Measurements from ENCODE around the gene ZNF789.
A peak's percentile ranks its signal among the peaks of the same experiment; 100 is the strongest.
"Not testable (repeated sequence)": the region's sequence is repeated elsewhere in the genome, so short reads cannot be mapped to it uniquely, and the experiment has no call there.

The ZNF789 gene

DNA sequence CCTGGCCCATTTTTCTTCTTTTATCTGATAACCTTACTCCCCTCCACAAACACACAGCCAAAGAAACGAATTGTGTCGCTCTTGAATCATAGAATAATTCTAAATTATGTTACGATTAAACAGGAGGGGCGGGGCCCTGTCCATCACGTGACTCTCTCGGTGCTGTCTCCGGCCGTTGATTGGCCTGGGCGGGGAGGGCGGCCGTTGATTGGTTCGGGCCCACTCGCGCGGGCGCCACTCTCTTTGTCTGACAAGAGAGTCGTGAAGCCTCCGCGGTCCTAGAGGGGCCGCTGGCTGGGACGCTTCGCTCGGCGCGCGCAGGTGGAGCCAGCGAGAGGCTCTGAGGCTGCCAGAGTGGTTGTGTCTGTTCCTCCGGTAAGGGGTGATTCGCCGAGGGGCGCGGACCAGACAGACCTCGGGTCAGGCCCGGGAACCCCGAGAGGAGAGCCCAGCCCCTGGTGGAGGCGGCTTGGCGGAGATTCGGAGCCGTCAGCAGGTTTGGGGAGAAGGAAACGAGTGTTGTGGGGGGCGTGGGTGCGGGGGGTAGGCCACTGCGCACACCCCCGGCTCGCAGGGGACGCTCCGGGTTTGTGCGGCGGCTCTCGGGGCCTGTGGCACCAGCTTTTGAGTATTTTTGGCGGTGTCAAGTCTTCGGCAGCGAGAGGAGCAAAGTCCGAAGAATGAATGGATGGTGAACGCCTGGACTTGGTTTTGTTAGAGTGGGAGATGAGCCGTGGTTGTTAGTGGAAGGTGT, at the start of gene ZNF789:
TSS of gene ZNF789 (plus strand) at position 330 of the 754 bp plus-strand sequence. CDS start 3,567 bp downstream, outside the sequence.
- Mint-ChIP-seq H3K36me3 (peaks cover 2% of the 10 kb centered on the region), H3K27me3 (no peaks in the 10 kb centered on the region), H3K4me1 (peaks cover 39% of the 10 kb centered on the region), H3K4me3 (peak within 1 kb of the TSS; percentile 96), H3K27ac (peak within 1 kb of the TSS; percentile 97), H3K9me3 (no peaks in the 10 kb centered on the region)

DNA sequence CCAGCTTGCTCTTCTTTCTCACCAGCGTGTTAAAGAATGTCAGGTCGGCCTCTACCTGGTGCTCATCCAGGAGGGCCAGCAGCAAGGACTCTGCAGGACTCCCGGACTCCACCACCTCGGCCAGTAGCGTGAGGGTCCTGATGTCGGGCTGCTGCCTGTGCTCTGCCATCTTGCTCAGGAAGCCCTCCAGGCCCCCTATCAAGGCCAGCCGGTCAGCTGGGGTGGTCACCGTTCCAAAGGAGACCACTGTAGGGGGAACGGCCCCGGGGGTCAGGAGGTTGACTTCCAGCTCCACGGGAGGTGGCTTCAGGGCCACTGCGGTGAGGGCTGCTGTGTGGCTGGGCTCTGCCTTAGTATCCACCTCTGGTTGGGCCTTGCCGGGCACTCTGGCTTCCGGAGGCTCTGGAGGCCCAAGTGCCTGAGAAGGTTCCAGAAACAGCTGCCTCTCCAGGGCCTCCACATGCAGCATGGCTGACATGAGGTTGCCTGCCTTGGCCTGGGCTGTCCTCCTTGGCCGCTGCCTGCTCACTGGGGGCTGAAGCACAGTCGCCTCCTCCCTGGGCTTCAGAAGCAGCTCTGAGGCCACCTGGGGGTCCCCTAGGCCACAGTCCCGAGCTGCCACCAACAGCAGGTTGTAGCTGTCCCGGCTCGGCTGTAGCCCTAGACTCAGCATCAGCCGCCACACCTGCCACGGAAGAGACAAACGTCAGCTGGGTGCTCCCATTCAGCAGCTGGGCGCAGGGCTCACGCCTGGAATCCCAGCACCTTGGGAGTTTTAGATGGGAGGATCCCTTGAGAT, 47.6 kb upstream of the ZNF789 start:
- H3K36me3 Mint-ChIP-seq: peaks cover 7% of the 10 kb centered on the region
- H3K9me3 Mint-ChIP-seq: no peaks in the 10 kb centered on the region
- no peaks in the 10 kb centered on the region for H3K27me3 Mint-ChIP-seq
- no peak overlapping the region for H3K4me3 Mint-ChIP-seq
- no peak overlapping the region for H3K27ac Mint-ChIP-seq
- no peaks in the 10 kb centered on the region for H3K4me1 Mint-ChIP-seq

DNA sequence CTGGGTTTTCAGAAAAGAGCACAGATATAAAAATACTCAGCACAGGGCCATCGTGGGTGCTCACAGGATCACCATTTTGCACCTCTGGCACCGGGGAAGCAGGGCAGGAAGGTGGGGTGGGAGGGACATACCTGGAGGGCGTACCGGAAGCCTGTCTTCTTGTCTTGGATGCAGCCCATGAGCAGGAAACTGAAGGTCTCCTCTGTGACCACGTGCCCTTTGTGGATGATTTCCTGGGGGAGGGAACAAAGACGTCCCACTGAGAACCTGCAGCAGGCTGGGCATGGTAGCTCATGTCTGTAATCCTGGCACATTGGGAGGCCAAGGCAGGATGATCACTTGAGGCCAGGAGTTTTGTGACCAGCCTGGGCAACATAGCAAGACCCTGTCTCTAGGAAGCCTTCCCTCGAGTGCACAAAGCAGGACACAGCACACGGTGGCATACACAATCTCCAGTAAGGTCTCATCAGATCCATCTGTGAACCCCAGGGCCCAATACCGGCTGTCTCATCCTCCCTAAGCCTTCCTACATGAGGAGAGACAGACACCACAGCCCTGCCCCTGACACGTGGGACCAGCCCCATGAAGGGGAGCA, 43.6 kb upstream of the ZNF789 start:
- Mint-ChIP-seq H3K36me3 (no peaks in the 10 kb centered on the region), H3K27ac (no peak overlapping the region), H3K4me1 (no peaks in the 10 kb centered on the region), H3K4me3 (no peak overlapping the region), H3K9me3 (no peaks in the 10 kb centered on the region), H3K27me3 (no peaks in the 10 kb centered on the region)

DNA sequence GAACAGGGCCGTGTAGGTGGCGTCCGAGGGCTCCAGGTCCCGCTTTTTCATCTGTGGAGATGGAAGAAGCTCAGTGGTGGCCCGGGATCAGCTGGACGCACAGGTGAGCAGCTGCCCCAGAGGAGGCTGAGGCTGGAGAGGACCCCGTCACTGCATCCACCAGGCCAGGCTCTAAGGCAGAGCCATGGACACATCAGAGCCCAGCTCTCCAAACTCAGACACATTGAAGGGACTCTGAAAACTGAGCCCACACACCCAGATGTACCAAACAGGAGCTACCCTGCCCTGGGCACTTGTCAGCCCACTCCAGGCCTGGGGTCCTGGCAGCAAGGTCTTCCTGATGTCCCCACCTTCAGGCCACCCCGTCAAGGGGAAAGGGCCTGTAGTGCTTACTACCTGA, 42.9 kb upstream of the ZNF789 start:
- H3K4me3 Mint-ChIP-seq: no peak overlapping the region
- H3K4me1 Mint-ChIP-seq: no peaks in the 10 kb centered on the region
- H3K27ac Mint-ChIP-seq: no peak overlapping the region

DNA sequence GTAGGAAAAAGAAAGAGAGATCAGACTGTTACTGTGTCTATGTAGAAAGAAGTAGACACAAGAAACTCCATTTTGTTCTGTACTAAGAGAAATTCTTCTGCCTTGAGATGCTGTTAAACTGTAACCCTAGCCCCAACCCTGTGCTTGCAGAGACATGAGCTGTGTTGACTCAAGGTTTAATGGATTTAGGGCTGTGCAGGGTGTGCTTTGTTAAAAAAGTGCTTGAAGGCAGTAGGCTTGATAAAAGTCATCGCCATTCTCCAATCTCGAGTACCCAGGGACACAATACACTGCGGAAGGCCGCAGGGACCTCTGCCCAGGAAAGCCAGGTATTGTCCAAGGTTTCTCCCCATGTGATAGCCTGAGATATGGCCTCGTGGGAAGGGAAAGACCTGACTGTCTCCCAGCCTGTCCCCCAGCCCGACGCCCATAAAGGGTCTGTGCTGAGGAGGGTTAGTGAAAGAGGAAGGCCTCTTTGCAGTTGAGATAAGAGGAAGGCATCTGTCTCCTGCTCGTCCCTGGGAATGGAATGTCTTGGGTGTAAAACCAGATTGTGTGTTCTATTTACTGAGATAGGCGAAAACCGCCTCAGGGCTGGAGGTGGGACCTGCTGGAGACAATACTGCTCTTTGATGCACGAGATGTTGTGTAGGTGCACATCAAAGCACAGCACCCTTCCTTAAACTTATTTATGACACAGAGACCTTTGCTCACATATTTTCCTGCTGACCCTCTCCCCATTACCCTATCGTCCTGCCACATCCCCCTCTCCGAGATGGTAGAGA, 40.7 kb upstream of the ZNF789 start:
- not testable (repeated sequence) for H3K4me1 Mint-ChIP-seq, H3K27ac Mint-ChIP-seq, H3K27me3 Mint-ChIP-seq, H3K36me3 Mint-ChIP-seq, H3K4me3 Mint-ChIP-seq, H3K9me3 Mint-ChIP-seq

More for the DNA sequence above, 42.9 kb upstream of the ZNF789 start:
- Mint-ChIP-seq H3K36me3 (no peaks in the 10 kb centered on the region), H3K27me3 (no peaks in the 10 kb centered on the region), H3K9me3 (no peaks in the 10 kb centered on the region)

DNA sequence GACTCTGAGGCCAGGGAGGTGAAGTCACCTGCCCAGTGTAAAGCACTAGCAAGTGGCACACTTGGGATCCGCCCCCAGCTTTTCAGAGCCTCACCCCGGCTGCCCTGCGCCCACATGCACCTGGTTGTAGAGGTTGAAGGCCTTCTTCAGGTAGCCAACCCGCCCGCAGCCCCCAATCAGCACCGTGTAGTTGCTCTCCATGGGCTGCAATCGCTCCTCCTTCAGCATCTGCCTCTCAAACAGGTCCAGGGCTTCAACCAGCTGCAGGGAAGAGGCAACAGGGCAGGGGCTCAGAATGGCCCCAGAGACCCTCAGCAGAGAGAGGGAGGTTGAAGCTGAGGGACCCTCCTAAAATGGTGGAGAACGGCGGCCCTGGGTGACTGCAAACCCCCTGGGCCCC, 39.5 kb upstream of the ZNF789 start:
- no peak overlapping the region for H3K4me3 Mint-ChIP-seq
- H3K9me3 Mint-ChIP-seq: no peaks in the 10 kb centered on the region
- H3K4me1 Mint-ChIP-seq: no peaks in the 10 kb centered on the region
- H3K27me3 Mint-ChIP-seq: no peaks in the 10 kb centered on the region
- H3K27ac Mint-ChIP-seq: no peak overlapping the region
- no peaks in the 10 kb centered on the region for H3K36me3 Mint-ChIP-seq

DNA sequence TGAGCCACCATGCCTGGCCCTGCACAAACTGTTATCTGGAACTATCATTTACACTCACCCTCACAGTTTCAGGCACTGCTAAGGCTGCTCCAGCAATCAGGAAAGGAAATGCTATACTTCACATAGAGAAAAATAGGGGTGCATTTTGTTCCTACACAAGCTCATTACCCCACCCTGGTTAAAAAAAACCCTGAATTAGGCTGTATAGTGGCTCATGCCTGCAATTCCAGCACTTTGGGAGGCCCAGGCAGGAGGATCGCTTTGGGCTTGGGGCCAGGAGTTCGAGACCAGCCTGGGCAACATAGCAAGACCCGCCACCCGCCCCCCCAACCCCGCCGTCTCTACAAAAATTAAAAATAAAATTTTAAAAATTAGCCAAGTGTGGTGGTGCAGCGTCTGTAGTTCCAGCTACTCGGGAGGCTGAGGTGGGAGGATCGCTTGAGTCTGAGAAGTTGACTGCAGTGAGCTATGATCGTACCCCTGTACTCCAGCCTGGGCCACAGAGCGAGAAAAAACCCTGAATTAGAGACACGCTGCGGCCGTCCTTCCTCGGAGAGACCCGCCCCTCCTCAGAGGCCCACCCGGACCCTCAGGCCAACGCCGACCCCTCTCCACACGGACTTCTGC, 34.6 kb upstream of the ZNF789 start:
- peaks cover 8% of the 10 kb centered on the region for H3K36me3 Mint-ChIP-seq
- peaks cover 28% of the 10 kb centered on the region for H3K4me1 Mint-ChIP-seq
- H3K4me3 Mint-ChIP-seq: peak overlapping the region; percentile 98
- no peaks in the 10 kb centered on the region for H3K9me3 Mint-ChIP-seq
- H3K27me3 Mint-ChIP-seq: no peaks in the 10 kb centered on the region
- peak overlapping the region; percentile 97 for H3K27ac Mint-ChIP-seq

DNA sequence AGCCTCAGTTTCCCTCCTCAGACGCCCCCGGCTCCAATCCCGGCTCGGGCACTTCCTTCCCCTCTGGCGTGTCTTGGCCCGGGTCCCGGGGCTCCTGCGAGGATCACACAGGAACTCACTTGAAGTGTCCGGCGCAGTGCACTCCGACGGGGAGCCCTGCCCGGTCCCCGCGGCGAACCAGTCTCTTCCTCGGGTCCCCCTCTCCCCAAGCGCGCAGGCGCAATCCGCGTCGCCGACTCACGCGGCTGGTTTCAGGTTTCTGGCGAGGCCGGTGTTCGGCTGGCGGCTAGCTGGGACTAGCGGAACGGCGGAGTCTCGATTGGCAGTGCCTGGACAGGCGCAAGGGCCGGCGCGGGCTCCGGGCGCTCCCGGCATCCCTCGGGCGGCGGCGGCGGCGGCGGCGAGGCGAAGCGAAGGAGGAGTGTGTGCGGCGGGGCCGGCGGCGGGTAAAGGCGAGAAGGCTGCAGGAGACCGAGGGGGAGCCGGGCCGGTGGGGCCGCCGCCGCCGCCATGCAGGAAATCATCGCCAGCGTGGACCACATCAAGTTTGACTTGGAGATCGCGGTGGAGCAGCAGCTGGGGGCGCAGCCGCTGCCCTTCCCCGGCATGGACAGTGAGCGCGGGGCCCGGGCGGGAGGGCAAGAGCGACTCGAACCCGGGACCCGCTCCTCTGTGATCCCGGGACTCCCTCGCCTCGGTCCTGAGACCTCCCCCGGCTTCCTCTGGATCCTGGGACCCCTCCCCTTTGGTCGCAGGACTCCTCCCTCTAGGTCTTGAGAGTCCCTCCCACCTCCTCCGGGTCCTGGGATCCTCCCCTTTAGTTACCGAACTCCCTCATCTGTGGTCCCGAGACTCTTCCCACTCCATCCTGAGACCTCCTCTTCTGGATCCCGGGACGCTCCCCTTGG, 33.9 kb upstream of the ZNF789 start, which contains the start of the genes CPSF4 and PTCD1:
TSS of gene CPSF4 (plus strand) at position 371 of the 908 bp plus-strand sequence. CDS start at position 511, 140 bp downstream.
TSS of gene PTCD1 (minus strand) at position 226 of the 908 bp plus-strand sequence. CDS start 3,556 bp downstream, outside the sequence.
- Mint-ChIP-seq H3K27ac (peak within 1 kb of the TSS; percentile 97), H3K9me3 (no peaks in the 10 kb centered on the region), H3K36me3 (peaks cover 8% of the 10 kb centered on the region), H3K27me3 (no peaks in the 10 kb centered on the region), H3K4me1 (peaks cover 31% of the 10 kb centered on the region), H3K4me3 (peak within 1 kb of the TSS; percentile 98)

DNA sequence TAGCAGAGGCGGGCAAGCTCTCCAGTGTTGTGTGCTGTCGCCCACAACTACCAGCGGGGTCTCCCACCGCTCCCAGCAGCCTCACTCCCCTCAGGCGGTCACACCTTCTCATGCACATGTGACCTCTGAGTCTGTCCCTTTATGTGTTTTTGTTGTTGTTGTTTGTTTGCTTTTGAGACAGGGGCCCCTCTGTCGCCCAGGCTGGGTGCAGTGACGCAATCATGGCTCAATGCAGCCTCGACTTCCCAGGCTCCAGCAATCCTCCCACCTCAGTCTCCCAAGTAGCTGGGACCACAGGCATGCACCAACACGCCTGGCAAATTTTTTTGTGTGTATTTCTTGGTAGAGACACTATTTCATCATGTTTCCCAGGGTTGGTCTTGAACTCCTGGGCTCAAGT, 32.5 kb upstream of the ZNF789 start:
- no peaks in the 10 kb centered on the region for H3K9me3 Mint-ChIP-seq
- no peaks in the 10 kb centered on the region for H3K27me3 Mint-ChIP-seq
- peak overlapping the region; percentile 98 for H3K4me3 Mint-ChIP-seq
- no peak overlapping the region for H3K27ac Mint-ChIP-seq
- H3K36me3 Mint-ChIP-seq: peaks cover 12% of the 10 kb centered on the region
- H3K4me1 Mint-ChIP-seq: peaks cover 31% of the 10 kb centered on the region

DNA sequence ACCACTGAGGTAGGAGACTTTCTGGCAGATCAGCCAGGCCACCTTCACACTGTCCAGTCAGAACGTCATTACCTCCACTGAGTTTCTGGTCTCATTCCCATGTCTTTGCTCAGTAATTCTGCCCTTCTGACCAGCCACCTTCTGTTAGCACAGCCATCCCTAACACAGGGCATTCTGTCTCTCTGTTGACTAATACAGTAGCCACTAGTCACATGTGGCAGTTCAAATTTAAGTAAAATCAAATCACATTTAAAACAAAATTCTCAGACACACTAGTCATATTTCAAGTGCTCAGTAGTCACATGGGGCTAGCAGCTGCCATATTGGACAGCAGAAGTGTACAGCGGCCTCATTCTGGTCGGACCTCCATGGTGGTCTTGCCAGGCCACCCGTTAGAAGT, 26.6 kb upstream of the ZNF789 start:
- Mint-ChIP-seq H3K4me1 (peaks cover 16% of the 10 kb centered on the region), H3K27ac (no peak overlapping the region), H3K9me3 (no peaks in the 10 kb centered on the region), H3K36me3 (peaks cover 10% of the 10 kb centered on the region), H3K4me3 (no peak overlapping the region), H3K27me3 (no peaks in the 10 kb centered on the region)

DNA sequence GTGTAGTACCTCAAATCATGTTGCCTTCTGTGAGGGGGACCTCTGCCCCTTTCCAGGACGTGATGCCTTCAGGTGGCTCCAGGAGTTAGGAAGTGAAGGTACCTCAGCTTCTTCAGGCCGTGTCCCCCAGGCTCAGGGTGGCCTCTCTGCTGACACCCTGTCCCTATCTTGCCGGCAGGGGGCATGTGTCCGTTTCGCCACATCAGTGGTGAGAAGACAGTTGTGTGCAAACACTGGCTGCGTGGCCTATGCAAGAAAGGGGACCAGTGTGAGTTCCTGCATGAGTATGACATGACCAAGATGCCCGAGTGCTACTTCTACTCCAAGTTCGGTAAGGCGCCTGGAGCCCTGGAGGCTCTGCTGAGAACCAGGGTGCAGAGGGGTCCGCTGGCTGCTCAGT, 24.7 kb upstream of the ZNF789 start:
- no peaks in the 10 kb centered on the region for H3K27me3 Mint-ChIP-seq
- H3K9me3 Mint-ChIP-seq: no peaks in the 10 kb centered on the region
- peaks cover 4% of the 10 kb centered on the region for H3K36me3 Mint-ChIP-seq
- no peak overlapping the region for H3K27ac Mint-ChIP-seq
- H3K4me3 Mint-ChIP-seq: no peak overlapping the region
- peaks cover 5% of the 10 kb centered on the region for H3K4me1 Mint-ChIP-seq

DNA sequence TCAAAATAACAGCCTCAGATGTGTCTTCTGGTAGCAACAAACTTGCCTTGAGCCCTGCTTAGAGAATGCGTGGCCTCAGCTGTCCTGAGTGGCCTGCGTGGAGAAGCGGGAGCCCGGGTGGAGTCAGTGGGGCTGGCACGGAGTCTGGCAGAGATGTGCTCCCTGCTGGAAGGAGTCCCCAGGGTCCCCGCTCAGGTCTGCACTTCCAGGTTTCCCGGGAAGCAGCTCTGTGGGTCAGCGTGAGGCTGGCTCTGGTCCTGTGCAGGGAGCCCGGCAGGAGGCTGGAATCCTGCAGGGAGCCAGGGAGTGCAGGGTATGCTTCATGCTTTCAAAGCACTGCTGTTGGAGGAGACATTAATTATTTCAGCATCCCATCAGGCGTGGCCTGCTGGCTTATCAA, 23.8 kb upstream of the ZNF789 start:
- no peak overlapping the region for H3K27ac Mint-ChIP-seq
- no peaks in the 10 kb centered on the region for H3K4me1 Mint-ChIP-seq
- H3K9me3 Mint-ChIP-seq: no peaks in the 10 kb centered on the region
- H3K36me3 Mint-ChIP-seq: peaks cover 8% of the 10 kb centered on the region
- H3K4me3 Mint-ChIP-seq: no peak overlapping the region
- H3K27me3 Mint-ChIP-seq: no peaks in the 10 kb centered on the region

DNA sequence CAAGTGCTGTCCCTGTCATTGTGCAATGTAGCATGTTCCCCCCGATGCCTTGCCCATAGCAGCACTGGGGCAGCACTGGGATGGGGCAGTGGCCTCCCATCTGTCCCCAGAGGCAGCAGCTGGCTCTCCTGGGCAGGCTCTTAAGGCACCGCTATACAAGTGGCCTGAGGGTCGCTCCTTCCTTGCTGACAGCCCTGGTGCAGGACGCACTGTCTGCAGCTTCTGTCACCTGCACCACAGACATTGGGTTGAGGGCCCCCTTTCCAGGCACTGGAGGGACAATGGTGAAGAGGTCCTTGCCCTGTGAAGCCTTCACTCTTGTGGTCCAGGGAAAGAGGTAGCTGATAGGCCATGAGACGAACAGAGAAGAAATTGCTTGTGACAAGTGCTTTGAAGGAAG, 23.4 kb upstream of the ZNF789 start:
- Mint-ChIP-seq H3K27ac (peak overlapping the region; percentile 44), H3K4me3 (no peak overlapping the region), H3K36me3 (peaks cover 8% of the 10 kb centered on the region), H3K4me1 (no peaks in the 10 kb centered on the region), H3K27me3 (no peaks in the 10 kb centered on the region), H3K9me3 (no peaks in the 10 kb centered on the region)

DNA sequence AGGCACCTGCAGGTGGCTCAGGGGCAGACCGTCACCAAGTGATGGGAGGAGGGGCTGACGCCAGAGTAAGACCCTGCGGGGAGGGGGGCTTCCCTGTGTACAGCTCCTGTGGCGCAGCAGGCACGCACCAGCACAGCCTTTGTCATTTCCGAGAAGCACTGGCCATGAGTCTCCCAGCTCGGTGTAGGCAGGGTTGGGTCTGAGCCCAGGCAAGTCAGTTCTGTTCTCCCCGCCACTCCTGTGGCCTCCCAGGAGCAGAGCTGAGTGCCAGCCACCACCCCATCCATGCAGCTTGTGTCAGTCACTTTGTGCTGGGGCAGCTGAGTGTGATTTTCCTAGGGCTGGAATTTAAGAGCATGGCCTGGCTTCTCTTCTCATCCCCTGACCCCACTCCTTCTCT, 20.8 kb upstream of the ZNF789 start:
- no peak overlapping the region for H3K4me3 Mint-ChIP-seq
- no peaks in the 10 kb centered on the region for H3K27me3 Mint-ChIP-seq
- H3K36me3 Mint-ChIP-seq: peaks cover 4% of the 10 kb centered on the region
- H3K9me3 Mint-ChIP-seq: no peaks in the 10 kb centered on the region
- no peaks in the 10 kb centered on the region for H3K4me1 Mint-ChIP-seq
- H3K27ac Mint-ChIP-seq: no peak overlapping the region

All from activated naive CD4-positive, alpha-beta T cell treated with anti-CD3 and anti-CD28 coated beads, Interleukin-2, amount 50 U/mL, for 24 hours (primary cell).